H1 (cell line): Measurements from ENCODE around the gene GNAQ. TPM values are rescaled to one million over a fixed set of nuclear protein-coding genes. Genes with fewer than 3 reads are reported as not detected.

ENCODE experiments used
- CTCF ChIA-PET: fragments of 300-600 bp; sonication (Branson Sonifier 250); formaldehyde crosslinking; loops from one replicate; lab custom pipeline; 2021; ENCODE audit not compliant: partially characterized antibody; lab: Charles Lee
- POLR2A ChIA-PET: fragments of 300-600 bp; sonication (Branson Sonifier 250); formaldehyde crosslinking; loops from one replicate; lab custom pipeline; 2021; ENCODE audit warnings: inconsistent platforms; ENCODE audit not compliant: partially characterized antibody; lab: Charles Lee
- DNase-seq, 2 experiments: peaks; one replicate each; pipeline versions ENCODE4 v3.0.0 to v3.0.0-alpha.2; 2010 to 2022; ENCODE audit warnings: low spot score in 2 of 2, low read depth in 1 of 2, mixed read lengths in 1 of 2
- FAIRE-seq: peaks from 2 replicates; lab custom pipeline; 2011; peaks lifted over from hg19 to GRCh38; lab: Jason Lieb, UNC
- H2AFZ ChIP-seq: 2 replicates; pipeline ENCODE4 v1.8.1; 2012; ENCODE audit warnings: low read length, inconsistent platforms
- H2AK5ac ChIP-seq: 2 replicates; pipeline ENCODE4 v1.6.1; 2013; ENCODE audit warnings: low read depth, low read length
- H2BK120ac ChIP-seq: replicated peaks from 2 replicates; pipeline ENCODE3; 2013; ENCODE audit warnings: low read depth, low read length, inconsistent platforms
- H2BK12ac ChIP-seq: 2 replicates; pipeline ENCODE4 v1.6.1; 2013; ENCODE audit warnings: low read depth, low read length
- H2BK15ac ChIP-seq: 2 replicates; pipeline ENCODE4 v1.6.1; 2013; ENCODE audit warnings: low read length
- H2BK20ac ChIP-seq: 2 replicates; pipeline ENCODE4 v1.6.1; 2013; ENCODE audit warnings: low read length
- H2BK5ac ChIP-seq: 2 replicates; pipeline ENCODE4 v1.6.1; 2013; ENCODE audit warnings: low read depth, low read length
- H3K14ac ChIP-seq: 2 replicates; pipeline ENCODE4 v1.6.1; 2013; ENCODE audit warnings: inconsistent platforms; ENCODE audit not compliant: insufficient read length
- H3K18ac ChIP-seq: 2 replicates; pipeline ENCODE4 v1.6.1; 2013; ENCODE audit warnings: low read length; ENCODE audit errors: extremely low read depth
- H3K23ac ChIP-seq: 2 replicates; pipeline ENCODE4 v1.6.1; 2013; ENCODE audit warnings: inconsistent platforms; ENCODE audit not compliant: insufficient read length
- H3K23me2 ChIP-seq: 2 replicates; pipeline ENCODE4 v1.6.1; 2013; ENCODE audit warnings: low read depth, low read length
- H3K27ac ChIP-seq: 2 replicates; pipeline ENCODE4 v1.6.1; 2011; ENCODE audit warnings: low read depth, low read length, inconsistent platforms
- H3K27me3 ChIP-seq, 4 experiments: replicated peaks in 1 of 4; 1 replicate in 1 of 4; 2 replicates in 3 of 4; pipeline versions ENCODE4 v1.6.1 to v1.8.1; 2011 to 2013; ENCODE audit warnings: low read length in 3 of 4, mild to moderate bottlenecking in 3 of 4, inconsistent platforms in 2 of 4, mixed read lengths in 2 of 4, moderate library complexity in 1 of 4; ENCODE audit not compliant: control insufficient read depth in 3 of 4, insufficient read depth in 3 of 4; ENCODE audit errors: extremely low read depth in 1 of 4
- H3K36me3 ChIP-seq, 4 experiments: 2 replicates each; pipeline versions ENCODE4 v1.6.1 to v1.8.1; 2011 to 2013; ENCODE audit warnings: mild to moderate bottlenecking in 4 of 4, low read length in 3 of 4, moderate library complexity in 2 of 4, control low read depth in 1 of 4, inconsistent platforms in 1 of 4; ENCODE audit not compliant: insufficient read depth in 4 of 4, control insufficient read depth in 2 of 4
- H3K4ac ChIP-seq: replicated peaks from 2 replicates; pipeline ENCODE3; 2013; ENCODE audit warnings: low read length, low read depth, mixed read lengths, inconsistent platforms; ENCODE audit not compliant: insufficient read length
- H3K4me1 ChIP-seq, 4 experiments: replicated peaks in 1 of 4; 1 replicate in 1 of 4; 2 replicates in 3 of 4; pipeline versions ENCODE4 v1.6.1 to v1.8.1; 2011 to 2013; ENCODE audit warnings: low read length in 3 of 4, inconsistent platforms in 2 of 4, mixed read lengths in 1 of 4; ENCODE audit not compliant: insufficient read depth in 4 of 4, control insufficient read depth in 3 of 4
- H3K4me2 ChIP-seq, 2 experiments: 2 replicates each; pipeline versions ENCODE4 v1.6.1 to v1.8.1; 2011 to 2013; ENCODE audit warnings: low read depth in 2 of 2, low read length in 2 of 2, control low read depth in 1 of 2, inconsistent platforms in 1 of 2, mild to moderate bottlenecking in 1 of 2; ENCODE audit not compliant: insufficient read depth in 1 of 2
- H3K4me3 ChIP-seq, 4 experiments: fragments of 200-600, 300-600 bp in 1 of 4; sonication (generic), shearing (Covaris generic), sonication (Bioruptor Twin) in 1 of 4; 2 replicates each; pipeline versions ENCODE4 v1.5.1 to v1.8.1; 2011 to 2016; ENCODE audit warnings: low read length in 4 of 4, low read depth in 3 of 4, control low read depth in 2 of 4, inconsistent platforms in 2 of 4, mild to moderate bottlenecking in 2 of 4, mixed read lengths in 1 of 4, moderate library complexity in 1 of 4; ENCODE audit not compliant: insufficient read depth in 2 of 4; ENCODE audit errors: extremely low read depth in 1 of 4
- H3K56ac ChIP-seq: replicated peaks from 2 replicates; pipeline ENCODE3; 2013; ENCODE audit warnings: low read depth, mild to moderate bottlenecking, mixed read lengths, low read length, inconsistent platforms; ENCODE audit not compliant: insufficient read length
- H3K79me1 ChIP-seq: 2 replicates; pipeline ENCODE4 v1.6.1; 2013; ENCODE audit warnings: low read depth, low read length, control low read depth
- H3K79me2 ChIP-seq, 2 experiments: 2 replicates each; pipeline versions ENCODE4 v1.6.1 to v1.8.1; 2012 to 2013; ENCODE audit warnings: low read length in 2 of 2, mild to moderate bottlenecking in 2 of 2, inconsistent platforms in 1 of 2; ENCODE audit not compliant: insufficient read depth in 2 of 2, control insufficient read depth in 1 of 2
- H3K9ac ChIP-seq, 4 experiments: replicated peaks in 1 of 4; 1 replicate in 1 of 4; 2 replicates in 3 of 4; pipeline versions ENCODE4 v1.6.1 to v1.8.1; 2011 to 2013; ENCODE audit warnings: low read depth in 3 of 4, low read length in 3 of 4, control low read depth in 2 of 4, mild to moderate bottlenecking in 2 of 4, moderate library complexity in 2 of 4, inconsistent platforms in 1 of 4; ENCODE audit errors: extremely low read depth in 1 of 4
- H3K9me3 ChIP-seq, 2 experiments: 2 replicates each; pipeline versions ENCODE4 v1.6.1 to v1.8.1; 2012 to 2013; ENCODE audit warnings: mild to moderate bottlenecking in 2 of 2, moderate library complexity in 2 of 2, control low read depth in 1 of 2, inconsistent platforms in 1 of 2, low read depth in 1 of 2, low read length in 1 of 2, mixed read lengths in 1 of 2; ENCODE audit not compliant: insufficient read depth in 2 of 2
- H4K20me1 ChIP-seq, 2 experiments: replicated peaks in 1 of 2; 2 replicates each; pipeline versions ENCODE3 to v1.8.1; 2011 to 2013; ENCODE audit warnings: inconsistent platforms in 2 of 2, low read length in 2 of 2, mild to moderate bottlenecking in 1 of 2; ENCODE audit not compliant: insufficient read depth in 2 of 2, control insufficient read depth in 1 of 2
- H4K5ac ChIP-seq: 2 replicates; pipeline ENCODE4 v1.6.1; 2013; ENCODE audit warnings: low read length, low read depth, mixed read lengths, inconsistent platforms; ENCODE audit not compliant: insufficient read length
- H4K8ac ChIP-seq: 2 replicates; pipeline ENCODE4 v1.8.0; 2013; ENCODE audit warnings: mild to moderate bottlenecking, moderate library complexity, low read length, inconsistent platforms; ENCODE audit not compliant: insufficient read depth; ENCODE audit errors: extremely low read depth
- H4K91ac ChIP-seq: replicated peaks from 2 replicates; pipeline ENCODE3; 2013; ENCODE audit warnings: low read length, mixed read lengths, inconsistent platforms; ENCODE audit not compliant: insufficient read length
- ASH2L ChIP-seq: fragments of 200-600, 300-600 bp; sonication (generic); IDR thresholded peaks from one replicate; pipeline ENCODE4 v1.7.1; 2017; ENCODE audit warnings: low read length
- ATF2 ChIP-seq: IDR thresholded peaks from 2 replicates; pipeline ENCODE4 v1.6.1; 2012; ENCODE audit warnings: low read length, inconsistent platforms
- BACH1 ChIP-seq: IDR thresholded peaks from 2 replicates; pipeline ENCODE4 v1.6.1; 2012; ENCODE audit warnings: low read length, improper control_type of control experiment
- CBX5 ChIP-seq: fragments of 300-800, 300-1000 bp; sonication (generic); IDR thresholded peaks from 2 replicates; pipeline ENCODE4 v1.7.1; 2016; ENCODE audit warnings: antibody characterized with exemption, low read length, low read depth
- GTF2F1 ChIP-seq: IDR thresholded peaks from 2 replicates; pipeline ENCODE4 v1.6.1; 2012; ENCODE audit warnings: low read depth, low read length, improper control_type of control experiment, borderline replicate concordance
- PHF8 ChIP-seq: fragments of 200-600 bp; sonication (generic); conservative IDR thresholded peaks from 2 replicates; pipeline ENCODE4 v1.7.1; 2012; ENCODE audit warnings: low read depth, mild to moderate bottlenecking, inconsistent platforms, low read length, moderate library complexity
- SIRT6 ChIP-seq: IDR thresholded peaks from one replicate; pipeline ENCODE4 v1.7.1; 2012; ENCODE audit warnings: low read length, inconsistent platforms
- SIX5 ChIP-seq: IDR thresholded peaks from 2 replicates; pipeline ENCODE4 v1.6.1; 2011; ENCODE audit warnings: mild to moderate bottlenecking, low read depth, low read length
- TAF7 ChIP-seq: optimal IDR thresholded peaks from 2 replicates; pipeline ENCODE3; 2011; ENCODE audit warnings: low read depth, mild to moderate bottlenecking, inconsistent platforms, low read length, moderate library complexity, borderline replicate concordance
- WGBS, 2 experiments: shearing (Covaris generic) in 1 of 2; methylation state at CpG; one replicate each; pipeline versions ENCODE4 v1.1.6 to v1.1.7; 2013 to 2015; ENCODE audit warnings: low lambda C conversion rate in 2 of 2, mixed read lengths in 2 of 2, inconsistent platforms in 1 of 2, low coverage in 1 of 2, missing lambda C conversion rate in 1 of 2; ENCODE audit not compliant: insufficient replicate concordance in 2 of 2, insufficient coverage in 1 of 2, insufficient read length in 1 of 2; ENCODE audit errors: extremely low coverage in 1 of 2, missing lambda C conversion rate in 1 of 2; 5-methylcytosine and 5-hydroxymethylcytosine counted together
- polyA plus RNA-seq, 7 experiments: library from polyadenylated mRNA; depleted of rRNA in 3 of 7; stranded (reverse) in 5 of 7; unstranded in 2 of 7; fragments of >200 nt in 5 of 7; fragments of 200-250 nt in 2 of 7; gene quantifications; 1 replicate in 5 of 7; 2 replicates in 1 of 7; 4 replicates in 1 of 7; pipeline versions ENCODE4 v1.2.1 to v1.2.3, GENCODE V29; 2011 to 2013; ENCODE audit warnings: missing spikeins in 2 of 7, mixed read lengths in 2 of 7
- total RNA-seq: library from RNA; stranded (reverse); fragmentation: NEBNext Ultra II Directional; extraction: Animal tissue kit (Norgen Biotek cat#: 25700); gene quantifications from 2 replicates; pipeline ENCODE4 v1.2.1, GENCODE V29; 2021
- TF ChIP-seq, protein P1 (sequence below), 3 experiments: IDR thresholded peaks; 1 replicate in 2 of 3; 2 replicates in 1 of 3; pipeline versions ENCODE4 v1.5.1 to v1.6.1; 2011; ENCODE audit warnings: low read length in 3 of 3, mild to moderate bottlenecking in 3 of 3, inconsistent platforms in 2 of 3, low read depth in 1 of 3, moderate library complexity in 1 of 3; ENCODE audit not compliant: insufficient read depth in 1 of 3; ENCODE audit errors: control extremely low read depth in 1 of 3

Gene GNAQ
- total and polyA plus RNA-seq, 2 of the 8 experiments (the other 6 are each of a cell fraction or from before 2014, with no cell fraction given), result 22.8 to 63.8 TPM

GRCh38 chr9:77725820-77726219, 305.8 kb downstream of the GNAQ start:
- Histone ChIP-seq H3K56ac (no peak overlapping the region), H2BK20ac (no peak overlapping the region), H3K9ac (no peak overlapping the region), H3K79me1 (no peaks in the 10 kb centered on the region; the same call in 1 of the 2 replicates), H3K36me3 (peaks cover 0 to 17% (median 4%) of the 10 kb centered on the region in 4 experiments; a peak in 4 of 8 replicates), H2AK5ac (no peak overlapping the region), H3K14ac (no peak overlapping the region), H3K79me2 (no peaks in the 10 kb centered on the region), H3K23ac (no peak overlapping the region), H3K23me2 (no peaks in the 10 kb centered on the region), H2BK5ac (no peak overlapping the region), H2BK120ac (no peak overlapping the region), H4K91ac (no peak overlapping the region), H3K4ac (no peak overlapping the region), H3K4me2 (no peak overlapping the region), H4K5ac (no peak overlapping the region), H2AFZ (no peak overlapping the region), H3K27me3 (no peaks in the 10 kb centered on the region), H3K27ac (no peak overlapping the region), H3K9me3 (0 out of 4 replicates have a peak, but pooled peaks cover 0 to 4% of the 10 kb centered on the region in 2 experiments), H2BK15ac (no peak overlapping the region), H4K8ac (no peak overlapping the region), H2BK12ac (no peak overlapping the region), H4K20me1 (no peaks in the 10 kb centered on the region), H3K4me1 (peaks cover 0 to 3% (median 0%) of the 10 kb centered on the region in 4 experiments; a peak in 2 of 7 replicates), H3K18ac (peak overlapping the region; percentile 4; the same call in 1 of the 2 replicates), H3K4me3 (no peak overlapping the region)
- FAIRE-seq (no peak), DNase-seq (no peak)
- CTCF ChIA-PET, result interaction anchor here (1.2 kb wide), 1 partner anchor 62 kb away, joined by 4 read pairs; no protein-coding TSS in a partner anchor
- WGBS, 2 experiments, result 91% methylated on average over 6 of the region's 6 CpGs; no CpG with 5 or more reads in 1 of the 2 experiments
- POLR2A ChIA-PET, result no interaction called here
- TF ChIP-seq ASH2L (no peak), PHF8 (no peak), BACH1 (no peak), CBX5 (no peak), SIRT6 (no peak), TAF7 (no peak), ATF2 (no peak), GTF2F1 (no peak), SIX5 (no peak)
- TF ChIP-seq, protein P1, sequence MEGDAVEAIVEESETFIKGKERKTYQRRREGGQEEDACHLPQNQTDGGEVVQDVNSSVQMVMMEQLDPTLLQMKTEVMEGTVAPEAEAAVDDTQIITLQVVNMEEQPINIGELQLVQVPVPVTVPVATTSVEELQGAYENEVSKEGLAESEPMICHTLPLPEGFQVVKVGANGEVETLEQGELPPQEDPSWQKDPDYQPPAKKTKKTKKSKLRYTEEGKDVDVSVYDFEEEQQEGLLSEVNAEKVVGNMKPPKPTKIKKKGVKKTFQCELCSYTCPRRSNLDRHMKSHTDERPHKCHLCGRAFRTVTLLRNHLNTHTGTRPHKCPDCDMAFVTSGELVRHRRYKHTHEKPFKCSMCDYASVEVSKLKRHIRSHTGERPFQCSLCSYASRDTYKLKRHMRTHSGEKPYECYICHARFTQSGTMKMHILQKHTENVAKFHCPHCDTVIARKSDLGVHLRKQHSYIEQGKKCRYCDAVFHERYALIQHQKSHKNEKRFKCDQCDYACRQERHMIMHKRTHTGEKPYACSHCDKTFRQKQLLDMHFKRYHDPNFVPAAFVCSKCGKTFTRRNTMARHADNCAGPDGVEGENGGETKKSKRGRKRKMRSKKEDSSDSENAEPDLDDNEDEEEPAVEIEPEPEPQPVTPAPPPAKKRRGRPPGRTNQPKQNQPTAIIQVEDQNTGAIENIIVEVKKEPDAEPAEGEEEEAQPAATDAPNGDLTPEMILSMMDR (IDR thresholded peaks at IDR 0.05; ENCODE audit: control extremely low read depth in 1 of 3, insufficient read depth in 1 of 3, low read depth in 1 of 3, low read length in 3 of 3), result no peak
